MM.1S (cell line): Measurements from ENCODE around the gene C10orf67.
"Not testable (repeated sequence)": the region's sequence is repeated elsewhere in the genome, so short reads cannot be mapped to it uniquely, and the experiment has no call there.

Source experiments
- CTCF ChIP-seq: fragments of 300-600 bp; sonication (generic); IDR thresholded peaks from 2 replicates; pipeline ENCODE4 v1.5.1; 2016; ENCODE audit warnings: antibody characterized with exemption, low read length, mixed read lengths
- EZH2 ChIP-seq: fragments of 300-600 bp; sonication (generic); optimal IDR thresholded peaks from 2 replicates; pipeline ENCODE3; 2017; ENCODE audit warnings: low read depth, mild to moderate bottlenecking, antibody characterized with exemption, low read length, mixed read lengths
- EZH2phosphoT487 ChIP-seq: fragments of 300-600 bp; sonication (generic); IDR thresholded peaks from 2 replicates; pipeline ENCODE4 v1.6.1; 2018; ENCODE audit warnings: antibody characterized with exemption, low read length

- not testable (repeated sequence) for TF ChIP-seq EZH2, CTCF, EZH2phosphoT487
Observed at GRCh38 chr10:23350706-23351105, 6.1 kb upstream of the C10orf67 start.
